ENCODE data around the gene SULT1A2.
"Not testable (repeated sequence)": the region's sequence is repeated elsewhere in the genome, so short reads cannot be mapped to it uniquely, and the experiment has no call there.

SULT1A2 gene

DNA sequence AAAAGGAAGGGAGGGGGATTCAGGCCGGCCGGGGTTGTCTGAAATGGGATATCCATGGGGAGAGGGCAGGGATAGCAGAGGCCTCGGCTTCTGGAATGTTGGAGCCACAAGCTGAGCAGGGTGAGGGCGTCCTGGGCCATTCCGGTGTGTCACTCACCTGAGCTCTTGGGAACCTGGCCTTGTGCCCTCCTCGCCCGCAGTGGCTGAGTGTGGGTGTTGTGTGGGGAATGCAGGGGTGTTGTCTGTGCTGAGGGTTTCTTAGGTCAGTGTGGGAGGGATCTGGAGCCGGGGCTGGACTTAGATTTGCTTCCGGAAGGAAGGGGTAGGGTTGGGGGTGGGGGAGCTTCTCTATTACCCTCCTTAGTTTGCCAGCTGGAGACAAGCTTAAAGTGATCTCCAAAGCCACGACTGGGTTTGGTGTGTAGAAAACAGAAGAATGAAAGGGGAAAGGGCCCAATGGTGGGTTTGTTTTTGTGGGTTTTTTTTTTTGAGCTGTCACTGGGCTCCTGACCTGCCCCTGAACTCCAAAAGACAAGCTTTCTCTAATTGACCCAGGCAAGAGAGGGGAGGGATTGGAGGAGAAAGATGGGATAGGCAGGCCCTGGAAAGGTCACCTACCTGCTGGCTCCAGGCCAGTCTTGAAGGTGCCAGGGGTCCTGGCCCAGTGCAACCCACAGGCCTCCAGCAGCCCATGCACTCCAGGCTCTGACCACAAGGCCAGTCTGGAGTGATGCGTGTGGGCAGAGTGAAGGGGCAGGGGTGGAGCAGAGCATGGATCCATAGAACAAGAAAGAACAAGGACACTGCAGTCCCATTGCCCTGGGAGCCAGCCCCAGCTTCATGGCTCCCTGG lies at the start of gene SULT1A2:
SULT1A2 (minus strand) TSS at position 211 of the 852 bp plus-strand sequence. CDS start 1,120 bp downstream, outside the sequence.
- TF ChIP-seq, protein P1, sequence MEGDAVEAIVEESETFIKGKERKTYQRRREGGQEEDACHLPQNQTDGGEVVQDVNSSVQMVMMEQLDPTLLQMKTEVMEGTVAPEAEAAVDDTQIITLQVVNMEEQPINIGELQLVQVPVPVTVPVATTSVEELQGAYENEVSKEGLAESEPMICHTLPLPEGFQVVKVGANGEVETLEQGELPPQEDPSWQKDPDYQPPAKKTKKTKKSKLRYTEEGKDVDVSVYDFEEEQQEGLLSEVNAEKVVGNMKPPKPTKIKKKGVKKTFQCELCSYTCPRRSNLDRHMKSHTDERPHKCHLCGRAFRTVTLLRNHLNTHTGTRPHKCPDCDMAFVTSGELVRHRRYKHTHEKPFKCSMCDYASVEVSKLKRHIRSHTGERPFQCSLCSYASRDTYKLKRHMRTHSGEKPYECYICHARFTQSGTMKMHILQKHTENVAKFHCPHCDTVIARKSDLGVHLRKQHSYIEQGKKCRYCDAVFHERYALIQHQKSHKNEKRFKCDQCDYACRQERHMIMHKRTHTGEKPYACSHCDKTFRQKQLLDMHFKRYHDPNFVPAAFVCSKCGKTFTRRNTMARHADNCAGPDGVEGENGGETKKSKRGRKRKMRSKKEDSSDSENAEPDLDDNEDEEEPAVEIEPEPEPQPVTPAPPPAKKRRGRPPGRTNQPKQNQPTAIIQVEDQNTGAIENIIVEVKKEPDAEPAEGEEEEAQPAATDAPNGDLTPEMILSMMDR (IDR thresholded peaks at IDR 0.05; ENCODE audit: borderline replicate concordance, insufficient read depth, low read depth, low read length), result no peak
- H3K4me3 ChIP-seq (ENCODE audit: low read depth, low read length), result no peak within 1 kb of the TSS

GRCh38 chr16:28639959-28640358 lies 43.1 kb upstream of the SULT1A2 start:
- not testable (repeated sequence) for H3K4me3 ChIP-seq (ENCODE audit: low read depth, low read length)

DNA sequence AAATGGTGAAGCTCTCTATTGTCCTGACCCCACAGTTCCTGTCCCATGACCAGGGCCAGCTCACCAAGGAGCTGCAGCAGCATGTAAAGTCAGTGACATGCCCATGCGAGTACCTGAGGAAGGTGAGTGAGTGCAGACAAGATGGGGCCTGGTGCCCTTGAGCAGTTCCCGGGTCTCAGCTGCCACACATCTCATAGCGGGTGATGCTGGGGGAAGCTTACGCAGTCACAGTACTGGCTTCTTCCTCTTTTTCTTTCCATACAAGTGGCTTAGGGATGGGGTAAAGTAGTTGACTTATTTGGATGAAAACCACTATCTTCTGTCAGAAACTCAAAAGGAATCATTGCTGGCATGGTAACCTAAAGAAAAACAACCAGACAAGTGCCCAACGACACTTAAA lies 41.5 kb upstream of the SULT1A2 start:
- not testable (repeated sequence) for H3K4me3 ChIP-seq (ENCODE audit: low read depth, low read length)

- H3K4me3 ChIP-seq (ENCODE audit: low read depth, low read length), result not testable (repeated sequence)
These were observed 40.9 kb upstream of the SULT1A2 start, which contains the start of gene NPIPB8 for GRCh38 chr16:28637765-28638164. Gene NPIPB8, plus strand, starts transcription at chr16:28638065. Its CDS starts 296 bp downstream, at chr16:28638361.

DNA sequence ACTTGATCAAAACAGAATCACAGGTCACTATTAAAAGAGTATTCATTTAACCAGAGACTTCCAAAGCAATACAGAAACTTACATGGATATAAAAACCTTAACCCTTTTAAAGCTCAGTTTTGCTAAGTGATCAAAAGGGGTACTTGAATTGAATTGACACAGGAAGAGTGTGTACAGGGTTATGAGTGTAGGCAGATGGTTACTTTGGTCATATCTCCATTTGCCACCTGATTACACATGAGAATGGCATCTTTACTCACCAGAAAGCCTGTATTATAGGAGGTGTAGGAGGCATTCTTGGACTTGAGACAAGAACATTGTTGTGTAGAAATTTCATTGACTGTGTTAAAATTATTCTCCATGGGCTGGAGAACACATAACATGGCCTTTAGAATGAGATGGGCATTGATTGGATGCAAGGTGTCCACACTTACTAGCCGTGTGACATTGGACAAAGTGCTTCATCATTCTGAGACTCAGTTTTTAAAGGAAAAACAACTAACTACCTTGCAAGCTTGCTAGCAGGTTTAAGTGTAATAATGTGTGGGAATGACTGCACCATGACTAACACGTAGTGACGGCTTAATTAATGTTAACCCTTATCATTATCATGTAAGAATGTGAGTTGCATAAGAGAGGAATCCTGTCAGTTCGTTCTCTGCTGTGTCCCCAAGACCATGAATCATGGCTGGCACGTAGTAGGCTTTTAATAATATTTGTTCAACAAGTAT lies 39.4 kb upstream of the SULT1A2 start:
- not testable (repeated sequence) for H3K4me3 ChIP-seq (ENCODE audit: low read depth, low read length)

DNA sequence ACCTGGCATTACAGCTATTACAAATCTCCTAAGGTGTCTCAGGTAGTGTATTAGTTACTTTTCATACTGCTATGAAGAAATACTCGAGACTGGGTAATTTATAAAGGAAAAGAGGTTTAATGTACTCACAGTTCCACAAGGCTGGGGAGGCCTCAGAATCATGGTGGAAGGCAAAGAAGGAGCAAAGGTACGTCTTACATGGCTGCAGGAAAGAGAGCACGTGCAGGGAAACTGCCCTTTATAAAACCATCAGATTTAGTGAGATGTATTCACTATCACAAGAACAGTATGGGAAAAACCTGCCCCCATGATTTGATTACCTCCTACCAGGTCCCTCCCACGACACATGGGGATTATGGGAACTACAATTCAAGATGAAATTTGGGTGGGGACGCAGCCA lies 34.1 kb upstream of the SULT1A2 start:
- not testable (repeated sequence) for H3K4me3 ChIP-seq (ENCODE audit: low read depth, low read length)

DNA sequence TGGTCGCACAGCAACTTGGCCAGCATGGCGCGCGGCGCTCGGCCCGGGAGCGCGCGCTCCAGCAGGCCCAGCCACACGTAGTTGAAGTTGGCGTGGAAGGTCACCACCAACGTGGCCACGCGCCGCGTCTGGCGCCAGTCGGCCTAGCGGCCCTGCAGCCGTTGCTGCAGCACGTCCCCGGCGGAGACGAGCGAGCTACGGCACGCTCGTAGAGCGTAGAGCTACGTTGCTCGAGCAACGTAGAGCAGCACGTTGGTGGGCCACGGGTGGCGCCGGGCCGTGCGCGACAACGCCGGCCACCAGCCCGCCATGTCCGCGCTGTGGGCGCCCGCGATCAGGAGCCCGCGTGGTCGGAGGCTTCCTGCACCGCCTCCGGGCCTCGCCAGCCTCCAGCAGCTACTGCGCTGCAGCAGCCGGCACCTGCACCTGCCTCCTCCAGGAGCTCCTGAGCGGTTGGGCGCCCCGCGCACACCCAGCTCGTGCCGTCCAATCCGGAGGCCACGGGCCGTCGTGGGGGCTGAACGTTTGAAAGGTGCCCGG lies 26.4 kb upstream of the SULT1A2 start:
- peak overlapping the region; percentile 26 for H3K4me3 ChIP-seq (ENCODE audit: low read depth, low read length)

GRCh38 chr16:28622532-28623171 lies 25.8 kb upstream of the SULT1A2 start:
- H3K4me3 ChIP-seq (ENCODE audit: low read depth, low read length), result not testable (repeated sequence)

More for the DNA sequence above, 26.4 kb upstream of the SULT1A2 start:
- TF ChIP-seq, protein P1 (IDR thresholded peaks at IDR 0.05; ENCODE audit: borderline replicate concordance, insufficient read depth, low read depth, low read length), result no peak

DNA sequence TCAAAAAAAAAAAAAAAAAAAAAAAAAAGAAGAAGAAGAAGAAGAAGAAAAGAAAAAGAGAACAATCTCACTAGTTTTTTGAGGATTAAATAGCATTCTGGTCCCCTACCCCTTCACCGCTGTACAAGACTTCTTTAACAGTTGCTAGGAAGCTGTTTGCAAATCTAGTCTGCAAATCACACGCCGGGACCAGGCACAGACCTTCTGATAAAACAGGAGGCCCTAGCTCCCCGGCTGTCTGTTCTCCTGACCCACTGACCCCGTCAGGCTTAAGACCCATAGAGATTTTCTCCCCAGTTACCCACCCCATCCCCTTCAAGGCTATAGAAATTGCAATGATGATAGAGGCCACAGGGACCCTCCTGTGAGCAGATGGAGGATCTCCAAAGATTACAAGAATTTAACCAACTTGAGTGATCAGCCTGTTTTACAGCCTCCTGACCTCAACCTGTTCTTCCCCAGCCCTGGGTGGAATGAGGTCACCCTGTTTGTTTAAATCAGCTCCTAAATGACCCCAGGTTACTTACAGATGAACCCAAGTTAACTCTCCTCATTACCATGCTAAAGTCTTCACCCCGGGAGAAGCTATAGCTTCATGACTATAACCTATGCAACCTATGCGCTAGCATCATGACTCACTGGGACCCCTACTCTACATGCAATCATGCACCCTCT lies 24.8 kb upstream of the SULT1A2 start:
- TF ChIP-seq, protein P1 (IDR thresholded peaks at IDR 0.05; ENCODE audit: borderline replicate concordance, insufficient read depth, low read depth, low read length), result no peak
- H3K4me3 ChIP-seq (ENCODE audit: low read depth, low read length), result no peak overlapping the region

GRCh38 chr16:28620316-28620715 lies 23.5 kb upstream of the SULT1A2 start:
- not testable (repeated sequence) for H3K4me3 ChIP-seq (ENCODE audit: low read depth, low read length)

All from GM12875 (cell line).